Activated T-cell treated with anti-CD3 and anti-CD28 coated beads, Interleukin-2, amount 50 U/mL, for 24 hours (primary cell): Measurements from ENCODE around the gene CYP2D6.

Experiments
- DNase-seq: peaks from one replicate; pipeline ENCODE4 v3.0.0-alpha.2; 2020
- H3K27ac Mint-ChIP-seq: 2 replicates; pipeline ENCODE4 v1.8.0; 2020; ENCODE audit warnings: mild to moderate bottlenecking, mixed read lengths
- H3K27me3 Mint-ChIP-seq: 2 replicates; pipeline ENCODE4 v1.8.0; 2020; ENCODE audit warnings: mixed read lengths
- H3K36me3 Mint-ChIP-seq: 2 replicates; pipeline ENCODE4 v1.8.0; 2020; ENCODE audit warnings: low read depth, mixed read lengths
- H3K4me1 Mint-ChIP-seq: 2 replicates; pipeline ENCODE4 v1.8.0; 2020; ENCODE audit warnings: low read depth, mixed read lengths
- H3K4me3 Mint-ChIP-seq: 2 replicates; pipeline ENCODE4 v1.8.0; 2020; ENCODE audit warnings: mild to moderate bottlenecking, moderate library complexity, mixed read lengths
- H3K9me3 Mint-ChIP-seq: 2 replicates; pipeline ENCODE4 v1.8.0; 2020; ENCODE audit warnings: mixed read lengths

CYP2D6 gene

GRCh38 chr22:42164901-42165300, 34.3 kb upstream of the CYP2D6 start:
- peak overlapping the region; percentile 3 for H3K27ac Mint-ChIP-seq
- H3K4me1 Mint-ChIP-seq: peaks cover 1% of the 10 kb centered on the region
- no peak for DNase-seq
- peaks cover 67% of the 10 kb centered on the region for H3K36me3 Mint-ChIP-seq
- no peak overlapping the region for H3K4me3 Mint-ChIP-seq
- H3K9me3 Mint-ChIP-seq: no peaks in the 10 kb centered on the region
- H3K27me3 Mint-ChIP-seq: no peaks in the 10 kb centered on the region

GRCh38 chr22:42163515-42163914, 32.9 kb upstream of the CYP2D6 start:
- no peak for DNase-seq
- peaks cover 64% of the 10 kb centered on the region for H3K36me3 Mint-ChIP-seq
- H3K4me3 Mint-ChIP-seq: no peak overlapping the region
- no peak overlapping the region for H3K27ac Mint-ChIP-seq
- no peaks in the 10 kb centered on the region for H3K9me3 Mint-ChIP-seq
- H3K27me3 Mint-ChIP-seq: no peaks in the 10 kb centered on the region
- H3K4me1 Mint-ChIP-seq: no peaks in the 10 kb centered on the region

- DNase-seq: no peak
- Mint-ChIP-seq H3K4me1 (no peaks in the 10 kb centered on the region), H3K36me3 (peaks cover 63% of the 10 kb centered on the region), H3K4me3 (no peak overlapping the region), H3K27me3 (no peaks in the 10 kb centered on the region), H3K9me3 (no peaks in the 10 kb centered on the region), H3K27ac (no peak overlapping the region)
Measured at GRCh38 chr22:42162728-42163489, 32.3 kb upstream of the CYP2D6 start.

- DNase-seq: no peak
- no peaks in the 10 kb centered on the region for H3K4me1 Mint-ChIP-seq
- H3K27me3 Mint-ChIP-seq: no peaks in the 10 kb centered on the region
- peak overlapping the region; percentile 56 for H3K27ac Mint-ChIP-seq
- H3K36me3 Mint-ChIP-seq: peaks cover 57% of the 10 kb centered on the region
- H3K4me3 Mint-ChIP-seq: no peak overlapping the region
- no peaks in the 10 kb centered on the region for H3K9me3 Mint-ChIP-seq
Measured at GRCh38 chr22:42160830-42161696, 30.5 kb upstream of the CYP2D6 start.

GRCh38 chr22:42160251-42160650, 29.6 kb upstream of the CYP2D6 start:
- Mint-ChIP-seq H3K27ac (no peak overlapping the region), H3K9me3 (no peaks in the 10 kb centered on the region), H3K36me3 (peaks cover 57% of the 10 kb centered on the region), H3K4me3 (no peak overlapping the region), H3K27me3 (no peaks in the 10 kb centered on the region), H3K4me1 (no peaks in the 10 kb centered on the region)
- no peak for DNase-seq

DNA sequence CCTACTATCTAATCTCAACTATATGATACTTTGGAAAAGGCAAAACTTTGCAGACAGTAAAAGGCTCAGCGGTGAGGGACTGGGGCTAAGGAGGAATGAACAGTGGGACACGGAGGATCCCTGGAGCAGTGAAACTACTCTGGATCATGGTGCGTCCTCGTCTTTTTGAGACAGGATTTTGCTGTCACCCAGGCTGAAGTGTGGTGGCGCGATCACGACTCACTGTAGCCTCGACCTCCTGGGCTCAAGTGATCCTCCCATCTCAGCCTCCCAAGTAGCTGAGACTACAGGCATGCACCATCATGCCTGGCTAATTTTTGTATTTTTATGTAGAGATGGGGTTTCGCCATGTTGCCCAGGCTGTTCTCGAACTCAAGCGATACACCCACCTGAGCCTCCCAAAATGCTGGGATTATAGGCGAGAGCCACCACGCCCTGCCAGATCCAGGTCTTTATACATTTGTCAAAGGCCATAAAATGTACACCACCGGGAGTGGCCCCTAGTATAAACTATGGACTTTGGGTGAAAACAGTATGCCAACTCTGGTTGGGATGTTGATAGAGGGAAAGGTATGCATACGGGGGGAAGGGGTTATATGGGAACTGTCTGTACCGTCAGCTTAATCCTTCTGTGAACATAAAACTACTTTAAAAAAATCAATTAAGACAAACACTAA, 28.0 kb upstream of the CYP2D6 start:
- Mint-ChIP-seq H3K9me3 (no peaks in the 10 kb centered on the region), H3K4me3 (no peak overlapping the region), H3K27me3 (no peaks in the 10 kb centered on the region), H3K36me3 (peaks cover 62% of the 10 kb centered on the region), H3K27ac (peak overlapping the region; percentile 1), H3K4me1 (no peaks in the 10 kb centered on the region)
- no peak for DNase-seq

- H3K36me3 Mint-ChIP-seq: peaks cover 60% of the 10 kb centered on the region
- H3K27ac Mint-ChIP-seq: no peak overlapping the region
- H3K27me3 Mint-ChIP-seq: no peaks in the 10 kb centered on the region
- no peaks in the 10 kb centered on the region for H3K9me3 Mint-ChIP-seq
- DNase-seq: no peak
- H3K4me1 Mint-ChIP-seq: no peaks in the 10 kb centered on the region
- no peak overlapping the region for H3K4me3 Mint-ChIP-seq
Measured at GRCh38 chr22:42156598-42156997, 26.0 kb upstream of the CYP2D6 start.

- H3K36me3 Mint-ChIP-seq: peaks cover 61% of the 10 kb centered on the region
- no peak for DNase-seq
- no peaks in the 10 kb centered on the region for H3K4me1 Mint-ChIP-seq
- no peaks in the 10 kb centered on the region for H3K27me3 Mint-ChIP-seq
- H3K27ac Mint-ChIP-seq: no peak overlapping the region
- no peaks in the 10 kb centered on the region for H3K9me3 Mint-ChIP-seq
- no peak overlapping the region for H3K4me3 Mint-ChIP-seq
Measured at GRCh38 chr22:42156121-42156520, 25.5 kb upstream of the CYP2D6 start.

DNA sequence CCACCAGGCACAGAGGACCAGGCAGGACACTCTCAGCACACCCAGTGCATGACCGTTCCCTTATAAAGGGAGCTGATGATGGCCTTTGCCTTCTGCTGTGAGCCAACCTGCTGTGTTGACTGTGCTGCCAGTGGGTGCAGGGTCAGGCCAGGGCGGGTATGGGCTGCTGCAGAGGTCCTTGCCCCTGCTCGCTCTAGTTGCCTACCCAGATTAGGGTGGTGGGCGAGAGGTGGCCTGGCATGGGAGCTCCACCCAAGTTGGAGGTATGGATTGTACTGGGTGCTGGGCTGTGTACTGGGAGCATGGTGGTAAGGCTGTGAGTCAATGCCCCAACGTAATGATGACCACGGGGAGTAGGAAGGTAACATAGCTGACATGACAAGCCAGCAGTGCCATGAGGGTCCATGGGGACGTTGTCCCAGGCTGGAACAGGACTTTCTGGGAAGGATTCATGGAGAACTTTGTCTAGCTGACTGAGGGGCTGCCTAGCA, 24.5 kb upstream of the CYP2D6 start:
- no peaks in the 10 kb centered on the region for H3K4me1 Mint-ChIP-seq
- no peak for DNase-seq
- H3K36me3 Mint-ChIP-seq: peaks cover 62% of the 10 kb centered on the region
- no peaks in the 10 kb centered on the region for H3K9me3 Mint-ChIP-seq
- H3K4me3 Mint-ChIP-seq: no peak overlapping the region
- no peaks in the 10 kb centered on the region for H3K27me3 Mint-ChIP-seq
- H3K27ac Mint-ChIP-seq: peak overlapping the region; percentile 50

- Mint-ChIP-seq H3K27me3 (no peaks in the 10 kb centered on the region), H3K4me1 (no peaks in the 10 kb centered on the region), H3K9me3 (no peaks in the 10 kb centered on the region), H3K36me3 (peaks cover 63% of the 10 kb centered on the region), H3K4me3 (no peak overlapping the region), H3K27ac (peak overlapping the region; percentile 29)
- DNase-seq: no peak
Measured at GRCh38 chr22:42154293-42155052, 23.9 kb upstream of the CYP2D6 start.

DNA sequence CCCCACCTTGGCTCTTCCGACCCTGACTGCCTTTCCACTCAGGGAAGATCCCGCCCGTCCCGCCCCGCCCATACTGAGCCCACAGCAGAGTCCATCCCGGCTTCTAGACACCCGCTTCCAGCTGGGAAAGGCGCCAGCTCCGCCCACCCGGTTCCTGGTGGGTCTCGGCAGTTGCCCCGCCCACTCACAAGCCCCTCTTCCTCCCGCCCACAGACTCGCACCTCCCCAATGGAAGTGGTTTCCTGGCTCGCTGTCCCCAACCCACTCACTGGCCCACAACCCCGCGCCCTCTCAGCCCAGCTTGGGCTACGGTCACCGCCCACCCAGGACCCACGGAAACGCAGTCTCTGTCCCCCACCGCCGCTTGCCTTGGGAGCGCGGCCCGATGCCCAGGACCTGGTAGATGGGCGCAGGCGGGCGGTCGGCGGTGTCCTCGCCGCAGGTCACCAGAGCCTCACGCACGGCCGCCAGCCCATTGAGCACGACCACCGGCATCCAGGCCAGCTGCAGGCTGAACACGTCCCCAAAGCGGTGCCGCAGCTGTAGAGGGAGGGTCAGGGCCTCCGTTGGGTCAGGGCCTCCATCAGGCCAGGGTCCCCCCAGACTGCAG, 22.2 kb upstream of the CYP2D6 start:
- Mint-ChIP-seq H3K4me3 (no peak overlapping the region), H3K27me3 (no peaks in the 10 kb centered on the region), H3K36me3 (peaks cover 64% of the 10 kb centered on the region), H3K9me3 (no peaks in the 10 kb centered on the region), H3K4me1 (no peaks in the 10 kb centered on the region), H3K27ac (no peak overlapping the region)
- DNase-seq: no peak

GRCh38 chr22:42151924-42152635, 21.5 kb upstream of the CYP2D6 start:
- Mint-ChIP-seq H3K27ac (no peak overlapping the region), H3K4me3 (no peak overlapping the region), H3K9me3 (no peaks in the 10 kb centered on the region), H3K4me1 (no peaks in the 10 kb centered on the region), H3K27me3 (no peaks in the 10 kb centered on the region), H3K36me3 (peaks cover 65% of the 10 kb centered on the region)
- DNase-seq: no peak
